Measurements from ENCODE around the gene ITGB8.

DNA sequence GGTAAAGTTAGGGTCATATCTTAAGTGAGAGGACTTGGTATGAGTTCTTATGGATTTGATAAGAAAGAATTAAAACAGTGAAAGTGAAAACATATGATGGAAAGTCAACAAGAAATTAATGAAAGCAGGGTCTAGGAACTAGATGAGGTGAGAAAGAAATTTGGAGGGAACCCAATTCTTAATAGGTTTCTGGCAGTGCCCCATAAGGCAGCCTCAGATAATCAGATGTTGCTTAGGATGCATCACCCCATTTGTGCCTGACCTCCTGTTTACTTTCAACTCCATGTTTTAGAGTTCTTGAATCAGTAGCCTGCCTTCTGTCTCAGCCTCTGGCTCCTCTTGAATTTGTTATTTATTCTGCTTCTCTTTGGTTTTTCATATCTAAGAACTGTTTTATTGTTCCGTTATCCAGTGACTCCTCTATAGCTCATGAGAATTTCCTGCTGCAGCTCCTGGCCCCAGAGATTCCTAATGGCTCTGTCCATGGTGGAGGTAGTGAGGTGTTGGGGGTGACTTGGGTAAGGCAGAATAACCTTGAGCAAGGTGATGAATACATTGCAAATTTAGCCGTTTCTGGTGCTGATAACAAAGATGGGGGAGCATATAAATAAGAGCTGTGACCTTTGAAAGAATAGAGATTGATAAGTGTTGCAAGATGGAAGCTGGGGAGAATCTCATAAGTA lies 17.6 kb downstream of the ITGB8 start:
- TF ChIP-seq, protein P1, sequence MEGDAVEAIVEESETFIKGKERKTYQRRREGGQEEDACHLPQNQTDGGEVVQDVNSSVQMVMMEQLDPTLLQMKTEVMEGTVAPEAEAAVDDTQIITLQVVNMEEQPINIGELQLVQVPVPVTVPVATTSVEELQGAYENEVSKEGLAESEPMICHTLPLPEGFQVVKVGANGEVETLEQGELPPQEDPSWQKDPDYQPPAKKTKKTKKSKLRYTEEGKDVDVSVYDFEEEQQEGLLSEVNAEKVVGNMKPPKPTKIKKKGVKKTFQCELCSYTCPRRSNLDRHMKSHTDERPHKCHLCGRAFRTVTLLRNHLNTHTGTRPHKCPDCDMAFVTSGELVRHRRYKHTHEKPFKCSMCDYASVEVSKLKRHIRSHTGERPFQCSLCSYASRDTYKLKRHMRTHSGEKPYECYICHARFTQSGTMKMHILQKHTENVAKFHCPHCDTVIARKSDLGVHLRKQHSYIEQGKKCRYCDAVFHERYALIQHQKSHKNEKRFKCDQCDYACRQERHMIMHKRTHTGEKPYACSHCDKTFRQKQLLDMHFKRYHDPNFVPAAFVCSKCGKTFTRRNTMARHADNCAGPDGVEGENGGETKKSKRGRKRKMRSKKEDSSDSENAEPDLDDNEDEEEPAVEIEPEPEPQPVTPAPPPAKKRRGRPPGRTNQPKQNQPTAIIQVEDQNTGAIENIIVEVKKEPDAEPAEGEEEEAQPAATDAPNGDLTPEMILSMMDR (IDR thresholded peaks at IDR 0.05): no peak
- TF ChIP-seq EP300 (IDR thresholded peaks at IDR 0.05): no peak
- no peak for TF ChIP-seq POLR2A (IDR thresholded peaks at IDR 0.05)

All from suprapubic skin (tissue), 3 donors.